SU-DHL-6 (cell line): ENCODE measurements around the gene OR51V1.

Experiments used
- H2AFZ ChIP-seq: fragments of 200-600 bp; sonication (generic); 2 replicates; pipeline ENCODE4 v1.6.1; 2014; ENCODE audit warnings: low read depth, mild to moderate bottlenecking, moderate library complexity, mixed read lengths, antibody characterized with exemption, low read length; ENCODE audit not compliant: severe bottlenecking
- H3F3A ChIP-seq: fragments of 200-600 bp; shearing (Covaris generic); 2 replicates; pipeline ENCODE4 v1.6.0; 2016; ENCODE audit warnings: antibody characterized with exemption, mild to moderate bottlenecking; ENCODE audit not compliant: insufficient read depth
- H3K27ac ChIP-seq: fragments of 200-600 bp; sonication (generic); 2 replicates; pipeline ENCODE4 v1.5.1; 2016; ENCODE audit warnings: low read depth, mild to moderate bottlenecking, low read length, moderate library complexity, mixed read lengths
- H3K27me3 ChIP-seq: fragments of 200-600 bp; sonication (generic), shearing (Covaris generic); 2 replicates; pipeline ENCODE4 v1.6.0; 2014; ENCODE audit warnings: mild to moderate bottlenecking, low read length
- H3K36me3 ChIP-seq: fragments of 200-600 bp; sonication (generic); 2 replicates; pipeline ENCODE4 v1.6.1; 2014; ENCODE audit warnings: mild to moderate bottlenecking, low read length, mixed read lengths
- H3K4me2 ChIP-seq: fragments of 300-600, 200-600 bp; shearing (Covaris generic), sonication (generic); 2 replicates; pipeline ENCODE4 v1.6.0; 2014; ENCODE audit warnings: low read length, low read depth, mild to moderate bottlenecking; ENCODE audit not compliant: poor library complexity, severe bottlenecking
- H3K4me3 ChIP-seq: fragments of 200-600 bp; sonication (generic); 2 replicates; pipeline ENCODE4 v1.5.1; 2014; ENCODE audit warnings: antibody characterized with exemption, low read length, mild to moderate bottlenecking, mixed read lengths; ENCODE audit not compliant: insufficient read depth, poor library complexity, severe bottlenecking
- H3K79me2 ChIP-seq: fragments of 200-600 bp; sonication (generic); 2 replicates; pipeline ENCODE4 v1.6.1; 2014; ENCODE audit warnings: mild to moderate bottlenecking, low read length, moderate library complexity; ENCODE audit not compliant: insufficient read depth
- H3K9ac ChIP-seq: fragments of 200-600 bp; sonication (generic); 2 replicates; pipeline ENCODE4 v1.7.0; 2014; ENCODE audit warnings: mild to moderate bottlenecking, low read length
- H3K9me2 ChIP-seq: fragments of 200-600 bp; sonication (generic); replicated peaks from 2 replicates; pipeline ENCODE4 v1.6.1; 2014; ENCODE audit warnings: low read length; ENCODE audit not compliant: insufficient read depth
- H3K9me3 ChIP-seq: fragments of 200-600 bp; sonication (generic); 2 replicates; pipeline ENCODE4 v1.6.1; 2014; ENCODE audit warnings: low read length, mixed read lengths; ENCODE audit not compliant: insufficient read depth
- H4K20me1 ChIP-seq: fragments of 200-600 bp; sonication (generic); 2 replicates; pipeline ENCODE4 v1.6.1; 2014; ENCODE audit warnings: low read depth, mild to moderate bottlenecking, antibody characterized with exemption, low read length, moderate library complexity, mixed read lengths
- EZH2phosphoT487 ChIP-seq: fragments of 200-600 bp; sonication (generic), shearing (Covaris generic); conservative IDR thresholded peaks from 2 replicates; pipeline ENCODE4 v1.6.1; 2018; ENCODE audit warnings: mild to moderate bottlenecking, antibody characterized with exemption, low read length, moderate library complexity, mixed read lengths
- TF ChIP-seq, protein P1 (sequence below): fragments of 200-600 bp; sonication (generic); IDR thresholded peaks from one replicate; pipeline ENCODE4 v1.5.1; 2017; ENCODE audit warnings: antibody characterized with exemption, mild to moderate bottlenecking, low read length, moderate library complexity; ENCODE audit not compliant: insufficient read depth, poor library complexity, severe bottlenecking

Gene OR51V1

DNA sequence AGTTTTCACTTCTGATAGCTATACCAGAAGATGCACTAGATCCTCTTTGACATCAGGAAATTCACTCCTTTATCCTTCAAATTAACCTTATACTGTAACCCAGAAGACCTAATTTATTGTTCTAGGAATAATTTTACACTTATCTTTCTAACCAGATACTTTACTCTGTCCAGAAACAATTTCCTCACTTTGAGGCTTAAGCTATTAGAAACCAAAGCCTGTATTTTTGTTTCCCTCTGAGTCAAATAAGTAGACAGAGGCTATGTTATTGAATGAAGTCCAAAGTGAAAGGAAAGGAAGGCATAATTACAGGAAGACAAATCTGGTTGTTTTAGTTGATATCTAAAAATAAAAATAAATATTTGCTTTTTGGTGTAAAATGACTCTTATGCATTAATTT lies 2.2 kb downstream of the OR51V1 start:
- Histone ChIP-seq H2AFZ (no peak overlapping the region), H3K27me3 (no peaks in the 10 kb centered on the region), H4K20me1 (no peaks in the 10 kb centered on the region), H3F3A (no peaks in the 10 kb centered on the region), H3K9me2 (no peaks in the 10 kb centered on the region), H3K4me2 (no peak overlapping the region), H3K27ac (no peak overlapping the region), H3K36me3 (no peaks in the 10 kb centered on the region), H3K4me3 (no peak overlapping the region), H3K79me2 (no peaks in the 10 kb centered on the region), H3K9ac (no peak overlapping the region), H3K9me3 (no peaks in the 10 kb centered on the region; the same call in 1 of the 2 replicates)
- TF ChIP-seq, protein P1, sequence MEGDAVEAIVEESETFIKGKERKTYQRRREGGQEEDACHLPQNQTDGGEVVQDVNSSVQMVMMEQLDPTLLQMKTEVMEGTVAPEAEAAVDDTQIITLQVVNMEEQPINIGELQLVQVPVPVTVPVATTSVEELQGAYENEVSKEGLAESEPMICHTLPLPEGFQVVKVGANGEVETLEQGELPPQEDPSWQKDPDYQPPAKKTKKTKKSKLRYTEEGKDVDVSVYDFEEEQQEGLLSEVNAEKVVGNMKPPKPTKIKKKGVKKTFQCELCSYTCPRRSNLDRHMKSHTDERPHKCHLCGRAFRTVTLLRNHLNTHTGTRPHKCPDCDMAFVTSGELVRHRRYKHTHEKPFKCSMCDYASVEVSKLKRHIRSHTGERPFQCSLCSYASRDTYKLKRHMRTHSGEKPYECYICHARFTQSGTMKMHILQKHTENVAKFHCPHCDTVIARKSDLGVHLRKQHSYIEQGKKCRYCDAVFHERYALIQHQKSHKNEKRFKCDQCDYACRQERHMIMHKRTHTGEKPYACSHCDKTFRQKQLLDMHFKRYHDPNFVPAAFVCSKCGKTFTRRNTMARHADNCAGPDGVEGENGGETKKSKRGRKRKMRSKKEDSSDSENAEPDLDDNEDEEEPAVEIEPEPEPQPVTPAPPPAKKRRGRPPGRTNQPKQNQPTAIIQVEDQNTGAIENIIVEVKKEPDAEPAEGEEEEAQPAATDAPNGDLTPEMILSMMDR = no peak
- TF ChIP-seq EZH2phosphoT487 = no peak

DNA sequence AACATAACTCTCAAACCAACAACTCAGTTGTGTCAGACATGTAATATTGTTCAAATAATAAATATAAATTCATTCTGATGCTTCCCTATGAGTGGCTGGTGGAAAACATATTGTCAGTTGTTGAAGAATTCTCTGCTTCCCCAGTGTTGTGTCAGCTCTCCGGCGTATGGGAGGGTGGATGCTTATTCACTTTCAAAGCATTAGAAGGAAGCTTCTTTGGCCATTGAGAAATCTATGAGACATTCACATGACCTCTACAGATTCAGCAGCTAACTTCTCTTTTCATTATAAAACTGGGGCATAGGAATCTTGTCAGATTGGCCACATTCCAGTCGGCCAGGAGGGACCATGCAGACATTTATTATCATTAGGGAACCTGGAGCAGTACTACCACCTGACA lies 2.9 kb downstream of the OR51V1 start:
- Histone ChIP-seq H3K9me3 (no peaks in the 10 kb centered on the region; the same call in 1 of the 2 replicates), H3K27ac (no peak overlapping the region), H3K9me2 (no peaks in the 10 kb centered on the region), H4K20me1 (no peaks in the 10 kb centered on the region), H3K9ac (no peak overlapping the region), H3K27me3 (no peaks in the 10 kb centered on the region), H3K4me3 (no peak overlapping the region), H3K36me3 (no peaks in the 10 kb centered on the region), H3K4me2 (no peak overlapping the region), H3F3A (no peaks in the 10 kb centered on the region), H2AFZ (no peak overlapping the region), H3K79me2 (no peaks in the 10 kb centered on the region)
- TF ChIP-seq EZH2phosphoT487 = no peak
- TF ChIP-seq, protein P1 = no peak

DNA sequence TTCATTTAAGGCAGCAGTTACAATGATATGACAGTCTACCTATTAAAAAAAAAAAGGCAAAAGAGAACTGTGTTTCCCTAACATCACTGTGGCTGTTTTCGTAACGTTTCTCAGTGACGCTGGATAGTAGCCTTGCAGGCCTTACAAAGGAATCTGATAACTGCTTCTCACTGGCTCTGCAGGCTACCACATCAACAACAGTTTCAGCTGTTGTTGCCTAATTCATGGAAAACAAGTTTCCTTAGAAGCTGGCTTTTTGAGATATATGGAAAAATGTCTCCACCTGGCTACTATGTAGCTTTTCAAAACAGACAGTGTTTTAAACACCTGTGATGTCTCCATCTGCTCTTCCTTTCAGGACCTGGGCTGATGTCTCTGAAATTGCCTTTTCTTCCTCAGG lies 3.8 kb downstream of the OR51V1 start:
- Histone ChIP-seq H2AFZ (no peak overlapping the region), H3K9me2 (no peaks in the 10 kb centered on the region), H3K9ac (no peak overlapping the region)

More for the DNA sequence above, 3.8 kb downstream of the OR51V1 start:
- no peaks in the 10 kb centered on the region for H3K79me2 ChIP-seq
- H3K36me3 ChIP-seq = no peaks in the 10 kb centered on the region
- H4K20me1 ChIP-seq = no peaks in the 10 kb centered on the region
- H3K27me3 ChIP-seq = no peaks in the 10 kb centered on the region
- H3K4me3 ChIP-seq = no peak overlapping the region
- H3F3A ChIP-seq = no peaks in the 10 kb centered on the region
- TF ChIP-seq EZH2phosphoT487 = no peak
- TF ChIP-seq, protein P1 = no peak
- H3K4me2 ChIP-seq = no peak overlapping the region
- H3K9me3 ChIP-seq = no peaks in the 10 kb centered on the region; the same call in 1 of the 2 replicates
- H3K27ac ChIP-seq = no peak overlapping the region
